PC-3 (cell line): ENCODE results near the gene SLC25A48. TPM values are rescaled to one million over a fixed set of nuclear protein-coding genes. Genes with fewer than 3 reads are reported as not detected.
A peak's percentile ranks its signal among the peaks of the same experiment; 100 is the strongest.

ENCODE experiments used
- ATAC-seq: fragments of 200-7000 bp; cut with Tn5 transposase; 2 replicates; pipeline ENCODE4 v1.9.1; 2020; ENCODE audit warnings: mild to moderate bottlenecking, moderate library complexity
- Bru-seq: library from RNA; stranded (reverse); fragments of 400-500 nt; gene quantifications from one replicate; lab custom pipeline; 2021; lab: Mats Ljungman, UMichigan
- BruChase-seq, 2 experiments: library from RNA; stranded (reverse); fragments of 400-500 nt; gene quantifications; one replicate each; lab custom pipeline; 2021; lab: Mats Ljungman, UMichigan
- BruUV-seq: library from RNA; stranded (reverse); fragments of 400-500 nt; replicated peaks from 2 replicates; lab custom pipeline; 2021; lab: Mats Ljungman, UMichigan
- CTCF ChIA-PET: fragments of 300-600 bp; sonication (Branson Sonifier 250); formaldehyde crosslinking; loops from one replicate; lab custom pipeline; 2022; ENCODE audit warnings: antibody characterized with exemption; lab: Charles Lee
- POLR2A ChIA-PET: fragments of 300-600 bp; sonication (Branson Sonifier 250); formaldehyde crosslinking; loops from one replicate; lab custom pipeline; 2022; ENCODE audit warnings: antibody characterized with exemption; ENCODE audit not compliant: unreplicated experiment; lab: Charles Lee
- DNase-seq: peaks from one replicate; pipeline ENCODE4 v3.0.0-alpha.2; 2015
- H2AFZ ChIP-seq: fragments of 300-600 bp; sonication (generic); 2 replicates; pipeline ENCODE4 v1.6.0; 2016; ENCODE audit warnings: antibody characterized with exemption, low read length
- H3F3A ChIP-seq: fragments of 300-600 bp; sonication (generic); one replicate; pipeline ENCODE4 v1.6.0; 2017; ENCODE audit warnings: antibody characterized with exemption, low read length, control low read depth, mild to moderate bottlenecking; ENCODE audit not compliant: unreplicated experiment
- H3K27ac ChIP-seq: fragments of 300-600 bp; sonication (generic); 2 replicates; pipeline ENCODE4 v1.5.1; 2016; ENCODE audit warnings: mild to moderate bottlenecking, low read length
- H3K27me3 ChIP-seq: fragments of 300-600 bp; sonication (generic); 2 replicates; pipeline ENCODE4 v1.6.1; 2016; ENCODE audit warnings: low read length, mixed read lengths
- H3K36me3 ChIP-seq: fragments of 300-600 bp; sonication (generic); 2 replicates; pipeline ENCODE4 v1.6.1; 2016; ENCODE audit warnings: low read depth, mixed run types, low read length, mixed read lengths
- H3K4me1 ChIP-seq: fragments of 300-600 bp; sonication (generic); 2 replicates; pipeline ENCODE4 v1.5.1; 2016; ENCODE audit warnings: low read length; ENCODE audit not compliant: insufficient read depth
- H3K4me2 ChIP-seq: fragments of 300-600 bp; sonication (generic); 2 replicates; pipeline ENCODE4 v1.6.0; 2016; ENCODE audit warnings: low read length
- H3K4me3 ChIP-seq: fragments of 300-600 bp; sonication (generic); 2 replicates; pipeline ENCODE4 v1.5.1; 2016; ENCODE audit warnings: mild to moderate bottlenecking, low read length, mixed read lengths
- H3K79me2 ChIP-seq: fragments of 300-600 bp; sonication (generic); 2 replicates; pipeline ENCODE4 v1.6.1; 2017; ENCODE audit warnings: low read length, mixed read lengths
- H3K9ac ChIP-seq: fragments of 300-600 bp; sonication (generic); 2 replicates; pipeline ENCODE4 v1.6.0; 2016; ENCODE audit warnings: mild to moderate bottlenecking, low read length
- H3K9me2 ChIP-seq: fragments of 300-600 bp; sonication (generic); replicated peaks from 2 replicates; pipeline ENCODE4 v1.6.1; 2016; ENCODE audit warnings: mixed run types, low read length, mixed read lengths
- H3K9me3 ChIP-seq: fragments of 300-600 bp; sonication (generic); 2 replicates; pipeline ENCODE4 v1.6.1; 2016; ENCODE audit warnings: low read length, mixed read lengths
- H4K20me1 ChIP-seq: fragments of 300-600 bp; sonication (generic); 2 replicates; pipeline ENCODE4 v1.6.1; 2016; ENCODE audit warnings: low read length, mixed read lengths
- CTCF ChIP-seq: fragments of 300-600 bp; sonication (generic); conservative IDR thresholded peaks from 2 replicates; pipeline ENCODE4 v1.5.1; 2017; ENCODE audit warnings: antibody characterized with exemption, low read depth, mild to moderate bottlenecking, low read length
- EZH2 ChIP-seq: fragments of 300-600 bp; sonication (generic); IDR thresholded peaks from one replicate; pipeline ENCODE4 v1.6.1; 2017; ENCODE audit warnings: antibody characterized with exemption, mild to moderate bottlenecking, low read length; ENCODE audit not compliant: unreplicated experiment
- EZH2phosphoT487 ChIP-seq: fragments of 300-600 bp; sonication (generic); IDR thresholded peaks from 2 replicates; pipeline ENCODE4 v1.6.1; 2018; ENCODE audit warnings: mild to moderate bottlenecking, antibody characterized with exemption, low read length, borderline replicate concordance
- intact Hi-C: fragments of 100-400 bp; cut with micrococcal nuclease; formaldehyde crosslinking; loops from 2 replicates; pipeline ENCODE4 v1.9.0; 2023
- long read RNA-seq: library from polyadenylated mRNA; unstranded; transcript quantifications from one replicate; pipeline ENCODE4 v2.0.0, GENCODE V29; 2021; ENCODE audit not compliant: unreplicated experiment
- total RNA-seq: library from RNA; depleted of rRNA; stranded (reverse); fragments of >200 nt; gene quantifications from 2 replicates; pipeline ENCODE4 v1.2.3, GENCODE V29; 2014; rRNA removed

SLC25A48 gene
- total RNA-seq (not detected in 2 replicates), Bru-seq, nascent RNA (percentile 2 among the genes with signal in this experiment), BruChase-seq, experiment 1, labeled RNA remaining after a 6-hour chase (percentile 0 among the genes with signal in this experiment), BruChase-seq, experiment 2, labeled RNA remaining after a 2-hour chase (percentile 2 among the genes with signal in this experiment)
- long read RNA-seq, result 0 reads

GRCh38 chr5:135834639-135835529, at the start of gene SLC25A48:
TSS of gene SLC25A48 (plus strand) at chr5:135834663. CDS start at chr5:135834848, 185 bp downstream.
- ChIA-PET POLR2A (no interaction called here), CTCF (no interaction called here)
- H3K27ac ChIP-seq, result no peak within 1 kb of the TSS
- H3K36me3 ChIP-seq, result no peaks in the 10 kb centered on the region
- DNase-seq (no peak), ATAC-seq (no peak)
- H3K9me2 ChIP-seq, result no peaks in the 10 kb centered on the region
- no TSS peak for BruUV-seq
- H3K9me3 ChIP-seq, result no peaks in the 10 kb centered on the region
- intact Hi-C loops, result loop anchor here (10.0 kb wide), 1 partner anchor 380 kb away; the partner anchor contains the start of gene TIFAB
- H3K79me2 ChIP-seq, result no peaks in the 10 kb centered on the region
- no peak within 1 kb of the TSS for H3K9ac ChIP-seq
- no peaks in the 10 kb centered on the region for H3F3A ChIP-seq
- no peak within 1 kb of the TSS for H3K4me3 ChIP-seq
- no peaks in the 10 kb centered on the region for H4K20me1 ChIP-seq
- peak within 1 kb of the TSS; percentile 31; the same call in 1 of the 2 replicates for H3K4me2 ChIP-seq
- TF ChIP-seq CTCF (peak; percentile 57; the same call in 1 of the 2 replicates), EZH2 (no peak)
- peaks cover 32% of the 10 kb centered on the region for H3K27me3 ChIP-seq
- H3K4me1 ChIP-seq, result no peaks in the 10 kb centered on the region
- H2AFZ ChIP-seq, result no peak within 1 kb of the TSS

- no peak for TF ChIP-seq EZH2
- no peak for TF ChIP-seq CTCF
- no peak for TF ChIP-seq EZH2phosphoT487
- intact Hi-C loops, result no loop called here
- H3K9me2 ChIP-seq, result no peaks in the 10 kb centered on the region
- no peaks in the 10 kb centered on the region for H4K20me1 ChIP-seq
- H3K27ac ChIP-seq, result no peak overlapping the region
- H3K4me3 ChIP-seq, result no peak overlapping the region
- no peaks in the 10 kb centered on the region for H3K36me3 ChIP-seq
- ChIA-PET CTCF (no interaction called here), POLR2A (no interaction called here)
- no peak overlapping the region for H2AFZ ChIP-seq
- ATAC-seq (no peak), DNase-seq (no peak)
- no peaks in the 10 kb centered on the region for H3F3A ChIP-seq
- H3K4me1 ChIP-seq, result no peaks in the 10 kb centered on the region
- no peak overlapping the region for H3K9ac ChIP-seq
- no TSS peak for BruUV-seq
- peaks cover 58% of the 10 kb centered on the region for H3K27me3 ChIP-seq
- no peaks in the 10 kb centered on the region for H3K9me3 ChIP-seq
- no peaks in the 10 kb centered on the region for H3K79me2 ChIP-seq
- no peak overlapping the region for H3K4me2 ChIP-seq
Observed at GRCh38 chr5:135800656-135801055, 33.8 kb upstream of the SLC25A48 start.
